GM19463 (cell line): Measurements from ENCODE around the gene ARHGAP31.
A peak's percentile ranks its signal among the peaks of the same experiment; 100 is the strongest.
"Not testable (repeated sequence)": the region's sequence is repeated elsewhere in the genome, so short reads cannot be mapped to it uniquely, and the experiment has no call there.

Source experiments
- ATAC-seq: cut with Tn5 transposase; IDR thresholded peaks from one replicate; pipeline ENCODE4 v1.9.1; 2021; ENCODE audit warnings: mild to moderate bottlenecking, moderate library complexity; ENCODE audit not compliant: unreplicated experiment

The ARHGAP31 gene

GRCh38 chr3:119347036-119347435 is 52.9 kb downstream of the ARHGAP31 start:
- ATAC-seq, result no peak

- ATAC-seq, result no peak
Observed at GRCh38 chr3:119349354-119350041, 55.3 kb downstream of the ARHGAP31 start.

- no peak for ATAC-seq
Observed at GRCh38 chr3:119350114-119350513, 55.9 kb downstream of the ARHGAP31 start.

GRCh38 chr3:119351581-119351980 is 57.4 kb downstream of the ARHGAP31 start:
- no peak for ATAC-seq

GRCh38 chr3:119352034-119352609 is 57.9 kb downstream of the ARHGAP31 start:
- peak; percentile 96 for ATAC-seq

- ATAC-seq, result no peak
Observed at GRCh38 chr3:119352863-119353527, 58.8 kb downstream of the ARHGAP31 start.

GRCh38 chr3:119355608-119356007 is 61.4 kb downstream of the ARHGAP31 start:
- not testable (repeated sequence) for ATAC-seq

GRCh38 chr3:119356646-119357045 is 62.5 kb downstream of the ARHGAP31 start:
- ATAC-seq, result no peak

- ATAC-seq, result no peak
Observed at GRCh38 chr3:119357190-119357589, 63.0 kb downstream of the ARHGAP31 start.

GRCh38 chr3:119359476-119360326 is 65.5 kb downstream of the ARHGAP31 start:
- ATAC-seq, result peak; percentile 87

GRCh38 chr3:119360736-119361462 is 66.7 kb downstream of the ARHGAP31 start:
- ATAC-seq, result no peak

GRCh38 chr3:119362010-119362409 is 67.8 kb downstream of the ARHGAP31 start:
- ATAC-seq, result no peak

GRCh38 chr3:119362940-119363725 is 69.0 kb downstream of the ARHGAP31 start:
- no peak for ATAC-seq

GRCh38 chr3:119364401-119364800 is 70.2 kb downstream of the ARHGAP31 start:
- no peak for ATAC-seq

GRCh38 chr3:119365418-119365817 is 71.2 kb downstream of the ARHGAP31 start:
- ATAC-seq, result no peak

GRCh38 chr3:119367000-119367399 is 72.8 kb downstream of the ARHGAP31 start:
- no peak for ATAC-seq

GRCh38 chr3:119368298-119368697 is 74.1 kb downstream of the ARHGAP31 start:
- no peak for ATAC-seq

GRCh38 chr3:119371786-119372185 is 77.6 kb downstream of the ARHGAP31 start:
- not testable (repeated sequence) for ATAC-seq

GRCh38 chr3:119375106-119375505 is 80.9 kb downstream of the ARHGAP31 start:
- no peak for ATAC-seq

- no peak for ATAC-seq
Observed at GRCh38 chr3:119375510-119375909, 81.3 kb downstream of the ARHGAP31 start.
